Naive thymus-derived CD8-positive, alpha-beta T cell (primary cell): ENCODE data around the gene PLEKHO2. TPM values are rescaled to one million over a fixed set of nuclear protein-coding genes. Genes with fewer than 3 reads are reported as not detected.

Experiments
- ATAC-seq, 2 donors: fragments of 150-1000 bp; cut with Tn5 transposase in 1 of 2; sonication (Bioruptor Pico), chemical (Tn5 transposase) in 1 of 2; 1 replicate in 1 of 2; 2 replicates in 1 of 2; pipeline ENCODE4 v1.10.0; 2021; ENCODE audit warnings: mild to moderate bottlenecking in 2 of 2, moderate library complexity in 2 of 2
- POLR2A ChIA-PET: fragments of 350-600 bp; sonication (Branson Sonifier 250); formaldehyde crosslinking; loops from one replicate; lab custom pipeline; 2021; ENCODE audit warnings: antibody characterized with exemption; lab: Charles Lee
- DNase-seq, 10 donors: peaks; one replicate each; pipeline versions ENCODE4 v3.0.0 to v3.0.0-alpha.2; 2020 to 2022
- H3K27ac Mint-ChIP-seq, 10 donors: one replicate each; pipeline ENCODE4 v1.8.0; 2020 to 2022; ENCODE audit warnings: mild to moderate bottlenecking in 10 of 10, mixed read lengths in 10 of 10, moderate library complexity in 4 of 10, inconsistent platforms in 1 of 10
- H3K27me3 Mint-ChIP-seq, 5 donors: one replicate each; pipeline ENCODE4 v1.8.0; 2021 to 2022; ENCODE audit warnings: mixed read lengths in 5 of 5
- H3K36me3 Mint-ChIP-seq, 3 donors: one replicate each; pipeline ENCODE4 v1.8.0; 2020 to 2022; ENCODE audit warnings: mixed read lengths in 3 of 3, mild to moderate bottlenecking in 2 of 3, inconsistent platforms in 1 of 3
- H3K4me1 Mint-ChIP-seq, 4 donors: one replicate each; pipeline ENCODE4 v1.8.0; 2021 to 2022; ENCODE audit warnings: mixed read lengths in 4 of 4
- H3K4me3 Mint-ChIP-seq, 10 donors: one replicate each; pipeline ENCODE4 v1.8.0; 2020 to 2022; ENCODE audit warnings: mild to moderate bottlenecking in 10 of 10, mixed read lengths in 10 of 10, moderate library complexity in 6 of 10, inconsistent platforms in 1 of 10
- H3K9me3 Mint-ChIP-seq, 9 donors: one replicate each; pipeline ENCODE4 v1.8.0; 2020 to 2022; ENCODE audit warnings: mixed read lengths in 9 of 9, mild to moderate bottlenecking in 3 of 9, inconsistent platforms in 1 of 9, moderate library complexity in 1 of 9
- polyA plus RNA-seq, 3 donors: library from polyadenylated mRNA; unstranded; fragments of 300-500 nt; fragmentation: Illumina TruSeq; gene quantifications; one replicate each; pipeline ENCODE4 v1.2.3, GENCODE V29; 2021
- total RNA-seq, 8 experiments: library from RNA in 2 of 8; stranded (reverse) in 2 of 8; gene quantifications; one replicate each; pipeline ENCODE4 v1.2.3 and lab custom pipeline; 2021 to 2026

The PLEKHO2 gene
- total and polyA plus RNA-seq, 5 experiments from 2014 or later, result 8.6 to 19.3 (median 8.9) TPM

DNA sequence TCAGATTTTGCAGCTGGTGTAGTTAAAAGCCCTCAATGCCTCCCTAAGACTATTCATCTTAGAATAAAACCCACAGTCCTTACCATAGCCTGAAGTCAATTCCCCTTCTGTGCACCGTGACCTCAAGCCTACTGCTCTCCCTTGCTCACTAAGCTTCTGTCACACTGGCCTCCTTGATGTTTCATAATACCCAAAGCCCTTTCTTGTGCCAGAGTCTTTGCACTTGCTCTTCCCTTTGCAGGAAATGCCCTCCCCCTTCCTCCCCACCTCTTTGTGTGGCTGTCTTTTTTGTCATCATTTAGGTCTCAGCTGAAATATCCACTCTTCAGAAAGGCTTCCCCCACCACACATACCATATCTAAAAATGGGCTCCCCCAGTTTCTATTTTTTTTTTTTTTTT, 4.2 kb upstream of the PLEKHO2 start:
- Mint-ChIP-seq H3K4me3 (peak overlapping the region; percentile 11 to 84 (median 65)), H3K27ac (peak overlapping the region; percentile 19 to 96 (median 84)), H3K36me3 (no peaks in the 10 kb centered on the region), H3K27me3 (no peaks in the 10 kb centered on the region), H3K9me3 (no peaks in the 10 kb centered on the region), H3K4me1 (peaks cover 38 to 62% (median 58%) of the 10 kb centered on the region in 4 donors)
- POLR2A ChIA-PET, result interaction anchor here (0.5 to 4.0 kb wide), 8 partner anchors 10 to 73 kb away, joined by 3 to 77 read pairs (median 5); partner anchors contain the start of gene PIF1
- DNase-seq, result peak in 7 of 10 donors; percentile 60 to 81 (median 74)
- ATAC-seq, result peak; percentile 44 to 52

DNA sequence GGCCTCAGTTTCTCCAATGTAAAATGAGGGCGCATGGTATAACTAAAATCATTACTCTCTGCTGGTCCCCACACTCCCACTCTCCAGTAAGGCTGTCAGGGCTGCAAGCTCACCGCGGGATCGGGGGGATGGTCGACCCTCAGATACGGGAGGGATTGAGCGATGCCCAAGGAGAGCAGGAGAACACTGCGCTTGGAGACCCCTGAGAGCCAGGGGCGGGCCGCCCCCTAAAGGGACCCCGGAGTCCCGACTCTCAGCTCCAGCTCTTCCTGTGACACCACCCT, 713 bp upstream of the PLEKHO2 start:
- no peak for ATAC-seq
- POLR2A ChIA-PET, result interaction anchor here (0.7 to 2.8 kb wide), 8 partner anchors 9 to 836 kb away, joined by 3 to 50 read pairs (median 4); partner anchors contain the start of gene PIF1
- H3K36me3 Mint-ChIP-seq, result no peaks in the 10 kb centered on the region
- H3K27ac Mint-ChIP-seq, result peak overlapping the region in 9 of 10 donors; percentile 60 to 92 (median 84)
- H3K4me1 Mint-ChIP-seq, result peaks cover 55 to 88% (median 85%) of the 10 kb centered on the region in 4 donors
- DNase-seq, result no peak
- H3K4me3 Mint-ChIP-seq, result peak overlapping the region; percentile 75 to 94 (median 83)
- H3K9me3 Mint-ChIP-seq, result no peaks in the 10 kb centered on the region
- H3K27me3 Mint-ChIP-seq, result no peaks in the 10 kb centered on the region

DNA sequence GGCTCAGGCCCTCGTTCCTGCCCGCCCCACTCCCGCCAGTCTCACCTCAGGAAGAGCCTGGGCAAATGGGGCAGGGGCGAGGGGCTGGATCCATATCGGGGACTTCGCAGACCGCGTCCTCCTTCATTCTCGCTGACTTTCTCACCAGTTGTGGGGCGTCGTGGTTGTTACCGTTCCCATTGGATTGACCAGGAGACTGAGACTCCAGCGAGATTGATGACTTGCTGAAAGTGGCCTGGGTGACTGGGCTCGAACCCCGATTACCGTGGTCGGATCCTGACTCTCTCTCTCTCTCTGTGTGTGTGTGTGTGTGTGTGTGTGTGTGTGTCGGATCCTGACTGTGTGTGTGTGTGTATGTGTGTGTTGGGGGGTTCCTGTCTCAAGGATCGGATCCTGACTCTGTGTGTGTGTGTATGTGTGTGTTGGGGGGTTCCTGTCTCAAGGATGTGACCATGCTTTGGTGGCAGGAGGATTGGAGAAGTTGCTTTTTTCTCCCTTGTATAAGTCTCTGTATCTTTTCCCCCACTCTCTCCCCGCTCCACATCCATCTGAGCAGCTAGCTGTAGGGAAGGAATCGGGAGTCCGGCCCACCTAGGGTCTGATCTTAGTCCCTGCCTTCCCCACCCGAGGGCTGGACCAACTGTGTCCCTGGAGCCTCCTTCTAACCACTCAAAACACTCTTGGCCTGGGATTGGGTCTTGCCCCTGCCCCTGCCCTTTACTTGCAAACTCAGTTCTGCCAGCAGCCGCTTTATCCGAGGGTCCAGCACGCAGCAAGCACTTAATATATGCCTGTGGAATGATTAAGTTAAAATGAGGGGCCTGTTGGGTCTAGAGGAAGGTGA, 603 bp downstream of the PLEKHO2 start:
- H3K4me3 Mint-ChIP-seq, result peak overlapping the region; percentile 81 to 99 (median 93)

DNA sequence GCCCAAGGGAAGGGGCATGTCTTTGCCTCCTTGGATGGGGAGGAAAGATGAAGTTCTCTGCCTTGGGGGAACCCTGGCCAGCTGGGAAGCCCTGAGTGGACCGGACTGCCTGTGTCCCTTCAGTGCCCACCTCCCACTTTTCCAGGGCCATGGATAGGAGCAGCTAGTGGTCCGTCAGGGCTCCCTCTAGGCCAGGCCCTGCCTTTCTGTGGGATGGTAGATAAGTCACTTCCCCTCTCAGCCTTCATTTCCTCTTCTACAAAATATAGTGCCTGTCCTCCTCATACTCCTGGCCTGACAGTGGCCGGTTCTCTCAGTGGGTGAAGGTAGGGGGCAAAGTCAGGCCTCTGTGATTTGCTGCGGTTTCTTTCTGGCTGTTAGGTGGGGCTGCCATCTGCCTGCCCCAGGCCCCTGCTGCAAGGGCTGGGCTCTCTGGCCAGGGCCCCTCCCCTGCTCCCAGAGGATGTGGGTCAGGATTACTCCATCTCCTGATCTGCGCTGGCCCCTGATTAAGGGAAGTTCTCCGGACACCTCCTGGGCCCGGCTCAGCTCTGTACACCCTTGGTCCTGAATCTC, 1.4 kb downstream of the PLEKHO2 start:
- Mint-ChIP-seq H3K27ac (peak overlapping the region; percentile 82 to 96 (median 93)), H3K36me3 (peaks cover 0 to 2% (median 0%) of the 10 kb centered on the region in 3 donors), H3K4me3 (peak overlapping the region; percentile 81 to 99 (median 93)), H3K4me1 (peaks cover 49 to 88% (median 77%) of the 10 kb centered on the region in 4 donors), H3K27me3 (no peaks in the 10 kb centered on the region), H3K9me3 (no peaks in the 10 kb centered on the region)
- ATAC-seq, result no peak
- DNase-seq, result peak in 1 of 10 donors; percentile 52
- POLR2A ChIA-PET, result interaction anchor here (1.4 to 5.4 kb wide), 4 partner anchors 8 to 51 kb away, joined by 3 to 51 read pairs (median 6); no protein-coding TSS in a partner anchor

More for the DNA sequence above, 603 bp downstream of the PLEKHO2 start:
- POLR2A ChIA-PET, result interaction anchor here (5.4 kb wide), 1 partner anchor 51 kb away, joined by 51 read pairs; no protein-coding TSS in a partner anchor
- peak in 2 of 10 donors; percentile 20 to 53 for DNase-seq
- H3K36me3 Mint-ChIP-seq, result no peaks in the 10 kb centered on the region
- peaks cover 51 to 88% (median 81%) of the 10 kb centered on the region in 4 donors for H3K4me1 Mint-ChIP-seq
- no peaks in the 10 kb centered on the region for H3K27me3 Mint-ChIP-seq
- no peaks in the 10 kb centered on the region for H3K9me3 Mint-ChIP-seq
- ATAC-seq, result no peak
- peak overlapping the region; percentile 82 to 96 (median 93) for H3K27ac Mint-ChIP-seq

DNA sequence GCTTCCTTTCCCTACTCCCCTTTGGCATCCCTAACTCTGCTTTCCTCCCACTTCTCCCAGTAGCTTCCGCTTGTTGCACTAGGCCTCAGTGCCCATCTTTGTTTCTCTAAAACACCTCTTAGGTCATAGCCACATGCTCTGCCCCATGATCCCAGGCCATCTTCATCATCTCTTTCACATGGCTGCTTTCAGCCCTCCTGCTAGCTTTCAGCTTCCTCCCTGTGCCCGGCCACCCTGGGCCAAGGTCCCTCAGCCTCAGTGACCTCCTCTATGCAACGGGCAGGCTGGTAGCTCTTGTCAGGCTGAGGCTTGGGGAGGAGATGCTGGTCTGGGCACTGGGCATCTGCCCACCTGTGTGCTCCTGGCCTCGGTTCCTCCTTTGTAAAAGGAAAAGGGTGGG, 2.3 kb downstream of the PLEKHO2 start:
- DNase-seq, result no peak
- Mint-ChIP-seq H3K9me3 (no peaks in the 10 kb centered on the region), H3K4me3 (peak overlapping the region; percentile 81 to 99 (median 93)), H3K4me1 (peaks cover 46 to 84% (median 74%) of the 10 kb centered on the region in 4 donors), H3K27me3 (no peaks in the 10 kb centered on the region), H3K27ac (peak overlapping the region; percentile 82 to 96 (median 92)), H3K36me3 (peaks cover 0 to 11% (median 3%) of the 10 kb centered on the region in 3 donors)
- POLR2A ChIA-PET, result interaction anchor here (0.8 to 5.4 kb wide), 5 partner anchors 9 to 50 kb away, joined by 3 to 51 read pairs (median 4); no protein-coding TSS in a partner anchor
- no peak for ATAC-seq

DNA sequence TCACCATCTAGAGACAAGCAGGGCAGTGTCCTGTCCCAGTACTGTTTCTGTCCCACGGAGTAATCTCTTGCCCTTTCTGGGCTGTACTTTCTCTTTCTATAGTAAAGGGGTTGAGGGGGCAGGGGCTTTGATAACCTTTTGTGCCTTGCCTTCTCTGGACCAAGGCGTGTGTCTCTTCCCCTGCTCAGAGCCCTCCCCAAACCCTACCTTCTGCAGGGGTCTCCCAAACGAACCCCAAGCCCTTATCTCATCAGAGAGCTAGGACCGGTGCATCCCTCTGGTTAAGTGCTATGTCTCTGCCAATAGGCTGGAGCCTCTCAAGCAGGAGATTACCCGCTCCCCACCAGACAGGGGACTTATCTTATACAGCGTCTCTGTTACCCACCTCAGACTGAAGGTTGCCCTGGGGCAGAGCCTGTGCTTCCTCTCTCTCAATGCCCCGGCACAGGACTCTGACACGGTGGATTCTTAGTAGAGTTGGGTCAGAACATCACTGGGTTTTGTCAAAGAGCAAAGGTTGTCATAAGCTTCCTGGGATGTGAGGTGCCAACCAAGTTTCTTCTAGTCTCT, 2.9 kb downstream of the PLEKHO2 start:
- ATAC-seq (peak; percentile 19 to 55), DNase-seq (peak in 4 of 10 donors; percentile 22 to 47 (median 36))
- Mint-ChIP-seq H3K9me3 (no peaks in the 10 kb centered on the region), H3K36me3 (peaks cover 0 to 18% (median 5%) of the 10 kb centered on the region in 3 donors), H3K4me3 (peak overlapping the region; percentile 81 to 99 (median 93)), H3K4me1 (peaks cover 42 to 78% (median 68%) of the 10 kb centered on the region in 4 donors), H3K27me3 (no peaks in the 10 kb centered on the region), H3K27ac (peak overlapping the region; percentile 82 to 96 (median 92))
- POLR2A ChIA-PET, result interaction anchor here (1.7 to 5.4 kb wide), 3 partner anchors 9 to 49 kb away, joined by 4 to 51 read pairs (median 7); no protein-coding TSS in a partner anchor

DNA sequence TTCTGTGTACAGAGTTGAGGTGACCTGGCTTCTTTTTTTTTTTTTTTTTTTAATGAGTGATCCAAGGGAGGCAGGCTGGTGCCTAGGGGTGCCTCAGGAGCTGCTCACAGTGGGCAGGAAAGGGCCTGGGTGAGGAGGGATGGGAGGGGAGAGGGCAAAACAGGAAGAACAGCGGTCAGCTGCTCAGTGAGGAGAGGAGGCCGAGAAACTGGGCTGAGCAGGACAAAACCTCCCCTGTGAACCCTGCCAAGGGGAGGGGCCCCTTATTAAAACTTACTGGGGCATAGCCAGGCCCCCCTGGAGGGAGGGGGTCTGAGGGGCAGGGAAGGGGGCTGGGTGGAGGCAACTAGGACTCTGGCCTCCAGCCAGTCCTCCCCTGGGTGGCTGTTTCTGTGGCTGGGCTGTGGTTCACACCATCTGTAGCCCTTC, 3.5 kb downstream of the PLEKHO2 start:
- no peak for ATAC-seq
- Mint-ChIP-seq H3K4me3 (peak overlapping the region; percentile 81 to 99 (median 93)), H3K4me1 (peaks cover 42 to 76% (median 64%) of the 10 kb centered on the region in 4 donors), H3K27ac (peak overlapping the region; percentile 82 to 96 (median 92)), H3K36me3 (peaks cover 0 to 23% (median 5%) of the 10 kb centered on the region in 3 donors), H3K9me3 (no peaks in the 10 kb centered on the region), H3K27me3 (no peaks in the 10 kb centered on the region)
- POLR2A ChIA-PET, result interaction anchor here (2.3 to 5.4 kb wide), 2 partner anchors 10 to 49 kb away, joined by 7 to 51 read pairs; no protein-coding TSS in a partner anchor
- DNase-seq, result no peak

DNA sequence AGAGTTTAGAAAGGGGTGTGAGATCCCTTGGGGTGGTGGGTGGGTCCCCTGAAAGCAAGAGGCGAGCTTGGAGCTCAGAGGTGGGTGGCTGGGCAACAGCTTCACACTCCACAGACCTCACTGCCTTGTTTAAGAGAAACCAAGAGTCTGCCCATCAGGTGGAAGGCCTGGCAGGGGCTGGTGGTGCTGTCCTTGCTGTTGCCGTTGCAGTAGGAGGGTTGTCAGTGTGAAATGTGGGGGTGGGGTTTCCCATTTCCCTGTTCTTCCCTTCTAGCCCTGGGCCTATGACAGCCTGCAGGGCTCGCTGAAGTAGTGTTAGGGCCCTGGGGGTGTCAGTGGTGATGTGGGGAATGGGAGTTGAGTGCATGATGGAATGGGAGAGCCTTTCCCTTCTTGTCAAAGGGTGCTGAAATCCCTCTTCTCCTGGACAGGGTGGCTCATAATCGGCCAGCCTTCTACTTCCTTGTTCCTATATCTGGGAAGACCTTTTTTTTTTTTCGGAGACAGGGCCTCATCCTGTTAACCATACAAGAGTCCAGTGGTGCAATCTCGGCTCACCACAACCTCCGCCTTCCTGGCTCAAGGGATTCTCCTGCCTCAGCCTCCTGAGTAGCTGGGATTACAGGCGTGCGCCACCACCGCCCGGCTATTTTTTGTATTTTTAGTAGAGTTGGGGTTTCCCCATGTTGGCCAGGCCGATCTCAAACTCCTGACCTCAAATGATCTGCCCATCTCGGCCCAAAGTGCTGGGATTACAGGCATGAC, 4.3 kb downstream of the PLEKHO2 start:
- H3K4me1 Mint-ChIP-seq, result peaks cover 38 to 75% (median 60%) of the 10 kb centered on the region in 4 donors

DNA sequence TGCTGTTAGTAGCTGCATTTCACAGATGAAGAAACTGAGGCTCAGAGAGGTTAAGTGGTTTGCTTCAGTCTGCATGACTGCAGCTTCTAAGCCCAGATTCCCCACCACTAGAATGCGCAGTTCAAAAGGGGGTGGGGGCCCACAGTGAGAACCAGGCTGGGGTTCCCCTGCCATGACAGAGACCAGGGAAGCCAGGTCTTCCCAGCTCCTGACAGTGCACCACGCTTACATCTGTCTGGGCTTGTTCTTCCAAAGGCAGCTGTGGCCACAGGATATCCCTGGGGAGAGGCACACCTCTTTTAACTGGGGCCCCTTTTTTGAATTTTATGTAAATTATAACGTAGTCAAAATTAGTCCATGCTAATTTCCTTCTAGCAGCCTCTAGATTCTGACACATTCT, 5.3 kb downstream of the PLEKHO2 start:
- H3K27me3 Mint-ChIP-seq, result no peaks in the 10 kb centered on the region

More for the DNA sequence above, 4.3 kb downstream of the PLEKHO2 start:
- peaks cover 0 to 31% (median 5%) of the 10 kb centered on the region in 3 donors for H3K36me3 Mint-ChIP-seq
- H3K4me3 Mint-ChIP-seq, result peak overlapping the region in 3 of 10 donors; percentile 45 to 99 (median 74)
- ATAC-seq (no peak), DNase-seq (no peak)
- POLR2A ChIA-PET, result interaction anchor here (0.5 to 5.4 kb wide), 3 partner anchors 48 to 253 kb away, joined by 5 to 51 read pairs (median 7); no protein-coding TSS in a partner anchor
- no peaks in the 10 kb centered on the region for H3K9me3 Mint-ChIP-seq
- H3K27me3 Mint-ChIP-seq, result no peaks in the 10 kb centered on the region
- H3K27ac Mint-ChIP-seq, result peak overlapping the region in 7 of 10 donors; percentile 33 to 96 (median 88)

DNA sequence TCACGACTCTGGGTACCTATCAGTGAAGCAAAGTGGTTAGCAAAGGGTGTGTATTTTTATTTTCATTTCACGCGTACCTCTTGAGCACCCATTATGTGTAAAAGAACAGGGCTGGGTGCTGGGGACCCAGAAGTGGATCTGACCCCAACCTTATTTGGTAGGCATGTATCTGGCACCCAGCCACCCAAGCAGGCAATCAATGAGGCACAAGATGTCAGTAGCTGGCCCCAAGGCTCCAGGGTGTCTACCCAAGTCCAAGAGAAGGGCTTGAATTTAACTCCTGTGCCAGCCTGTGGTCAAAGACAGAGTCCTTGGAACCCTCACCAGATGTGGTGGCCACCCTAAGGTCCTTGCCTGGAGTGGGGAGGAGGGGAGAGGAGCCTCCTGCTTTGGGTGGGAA, 5.7 kb downstream of the PLEKHO2 start:
- H3K27me3 Mint-ChIP-seq, result no peaks in the 10 kb centered on the region
- peak overlapping the region in 1 of 10 donors; percentile 63 for H3K4me3 Mint-ChIP-seq
- H3K9me3 Mint-ChIP-seq, result no peaks in the 10 kb centered on the region
- DNase-seq (no peak), ATAC-seq (no peak)
- POLR2A ChIA-PET, result interaction anchor here (0.5 to 5.4 kb wide), 2 partner anchors 46 to 354 kb away, joined by 3 to 51 read pairs; no protein-coding TSS in a partner anchor
- peaks cover 40 to 80% (median 66%) of the 10 kb centered on the region in 4 donors for H3K4me1 Mint-ChIP-seq
- H3K36me3 Mint-ChIP-seq, result peaks cover 0 to 44% (median 5%) of the 10 kb centered on the region in 3 donors
- H3K27ac Mint-ChIP-seq, result peak overlapping the region in 7 of 10 donors; percentile 45 to 85 (median 66)

More for the DNA sequence above, 5.3 kb downstream of the PLEKHO2 start:
- Mint-ChIP-seq H3K27ac (peak overlapping the region in 7 of 10 donors; percentile 15 to 85 (median 53)), H3K4me1 (peaks cover 42 to 82% (median 67%) of the 10 kb centered on the region in 4 donors), H3K9me3 (no peaks in the 10 kb centered on the region), H3K36me3 (peaks cover 0 to 40% (median 5%) of the 10 kb centered on the region in 3 donors), H3K4me3 (peak overlapping the region in 1 of 10 donors; percentile 63)
- ATAC-seq, result no peak
- no peak for DNase-seq
- POLR2A ChIA-PET, result interaction anchor here (0.5 to 5.4 kb wide), 2 partner anchors 47 to 355 kb away, joined by 3 to 51 read pairs; no protein-coding TSS in a partner anchor
